Memory B cell (primary cell): ENCODE measurements around the gene NFAT5.
"Not testable (repeated sequence)": the region's sequence is repeated elsewhere in the genome, so short reads cannot be mapped to it uniquely, and the experiment has no call there.

Experiments
- ATAC-seq: fragments of 150-1000 bp; cut with Tn5 transposase; 2 replicates; pipeline ENCODE4 v1.10.0; 2021; ENCODE audit warnings: low read depth, mild to moderate bottlenecking, moderate library complexity
- DNase-seq, 2 donors: peaks; one replicate each; pipeline ENCODE4 v3.0.0; 2022; ENCODE audit warnings: low spot score in 2 of 2
- H3K27ac Mint-ChIP-seq: one replicate; pipeline ENCODE4 v1.8.0; 2022; ENCODE audit warnings: mild to moderate bottlenecking, moderate library complexity, mixed read lengths
- H3K27me3 Mint-ChIP-seq: one replicate; pipeline ENCODE4 v1.8.0; 2022; ENCODE audit warnings: mixed read lengths
- H3K36me3 Mint-ChIP-seq: one replicate; pipeline ENCODE4 v1.8.0; 2022; ENCODE audit warnings: mild to moderate bottlenecking, mixed read lengths
- H3K4me1 Mint-ChIP-seq: one replicate; pipeline ENCODE4 v1.8.0; 2022; ENCODE audit warnings: mixed read lengths
- H3K4me3 Mint-ChIP-seq: one replicate; pipeline ENCODE4 v1.8.0; 2022; ENCODE audit warnings: mild to moderate bottlenecking, moderate library complexity, mixed read lengths
- H3K9me3 Mint-ChIP-seq: one replicate; pipeline ENCODE4 v1.8.0; 2022; ENCODE audit warnings: mixed read lengths

Gene NFAT5

GRCh38 chr16:69565671-69566239, at the start of gene NFAT5:
Gene NFAT5, plus strand, starts transcription at chr16:69565966. Its CDS starts 336 bp downstream, at chr16:69566302.
- Mint-ChIP-seq H3K4me3 (peak within 1 kb of the TSS; percentile 95), H3K4me1 (peaks cover 22% of the 10 kb centered on the region), H3K9me3 (no peaks in the 10 kb centered on the region), H3K27me3 (no peaks in the 10 kb centered on the region), H3K36me3 (no peaks in the 10 kb centered on the region), H3K27ac (peak within 1 kb of the TSS; percentile 99)
- ATAC-seq (peak; percentile 52), DNase-seq (peak; percentile 98 to 100)

GRCh38 chr16:69517914-69518313, 47.9 kb upstream of the NFAT5 start:
- peaks cover 12% of the 10 kb centered on the region for H3K4me1 Mint-ChIP-seq
- not testable (repeated sequence) for ATAC-seq, H3K36me3 Mint-ChIP-seq, H3K4me3 Mint-ChIP-seq, H3K27me3 Mint-ChIP-seq, H3K27ac Mint-ChIP-seq, DNase-seq, H3K9me3 Mint-ChIP-seq

- Mint-ChIP-seq H3K9me3 (peaks cover 2% of the 10 kb centered on the region), H3K4me1 (no peaks in the 10 kb centered on the region), H3K4me3 (no peak overlapping the region), H3K27ac (no peak overlapping the region), H3K27me3 (no peaks in the 10 kb centered on the region), H3K36me3 (no peaks in the 10 kb centered on the region)
- ATAC-seq: no peak
- DNase-seq: no peak
Measured at GRCh38 chr16:69520413-69520799, 45.4 kb upstream of the NFAT5 start.

- no peak overlapping the region for H3K4me3 Mint-ChIP-seq
- DNase-seq (no peak), ATAC-seq (no peak)
- H3K9me3 Mint-ChIP-seq: peaks cover 2% of the 10 kb centered on the region
- H3K27ac Mint-ChIP-seq: no peak overlapping the region
- H3K36me3 Mint-ChIP-seq: no peaks in the 10 kb centered on the region
- H3K27me3 Mint-ChIP-seq: no peaks in the 10 kb centered on the region
- H3K4me1 Mint-ChIP-seq: no peaks in the 10 kb centered on the region
Measured at GRCh38 chr16:69520800-69521602, 44.8 kb upstream of the NFAT5 start.

GRCh38 chr16:69522041-69522578, 43.7 kb upstream of the NFAT5 start:
- Mint-ChIP-seq H3K36me3 (no peaks in the 10 kb centered on the region), H3K4me3 (no peak overlapping the region), H3K27ac (no peak overlapping the region), H3K27me3 (no peaks in the 10 kb centered on the region), H3K9me3 (peaks cover 2% of the 10 kb centered on the region), H3K4me1 (no peaks in the 10 kb centered on the region)
- DNase-seq (no peak), ATAC-seq (no peak)

- no peak overlapping the region for H3K4me3 Mint-ChIP-seq
- no peak overlapping the region for H3K27ac Mint-ChIP-seq
- H3K36me3 Mint-ChIP-seq: no peaks in the 10 kb centered on the region
- no peak for DNase-seq
- H3K4me1 Mint-ChIP-seq: no peaks in the 10 kb centered on the region
- H3K27me3 Mint-ChIP-seq: no peaks in the 10 kb centered on the region
- H3K9me3 Mint-ChIP-seq: peaks cover 2% of the 10 kb centered on the region
- ATAC-seq: peak; percentile 21
Measured at GRCh38 chr16:69522732-69523404, 42.9 kb upstream of the NFAT5 start.

- no peak overlapping the region for H3K27ac Mint-ChIP-seq
Measured at GRCh38 chr16:69523566-69524305, 42.0 kb upstream of the NFAT5 start.

GRCh38 chr16:69526831-69527655, 38.7 kb upstream of the NFAT5 start:
- Mint-ChIP-seq H3K4me1 (peaks cover 6% of the 10 kb centered on the region), H3K9me3 (peaks cover 2% of the 10 kb centered on the region), H3K4me3 (no peak overlapping the region), H3K36me3 (peaks cover 2% of the 10 kb centered on the region), H3K27ac (no peak overlapping the region), H3K27me3 (no peaks in the 10 kb centered on the region)
- DNase-seq: no peak
- ATAC-seq: no peak

More at GRCh38 chr16:69523566-69524305, 42.0 kb upstream of the NFAT5 start:
- Mint-ChIP-seq H3K27me3 (no peaks in the 10 kb centered on the region), H3K4me3 (no peak overlapping the region), H3K9me3 (peaks cover 2% of the 10 kb centered on the region), H3K36me3 (no peaks in the 10 kb centered on the region), H3K4me1 (no peaks in the 10 kb centered on the region)
- ATAC-seq: no peak
- DNase-seq: no peak

- DNase-seq (no peak), ATAC-seq (no peak)
- peaks cover 8% of the 10 kb centered on the region for H3K4me1 Mint-ChIP-seq
- peaks cover 2% of the 10 kb centered on the region for H3K27me3 Mint-ChIP-seq
- no peak overlapping the region for H3K4me3 Mint-ChIP-seq
- H3K9me3 Mint-ChIP-seq: no peaks in the 10 kb centered on the region
- no peak overlapping the region for H3K27ac Mint-ChIP-seq
- H3K36me3 Mint-ChIP-seq: peaks cover 2% of the 10 kb centered on the region
Measured at GRCh38 chr16:69531988-69532387, 33.8 kb upstream of the NFAT5 start.

- Mint-ChIP-seq H3K9me3 (no peaks in the 10 kb centered on the region), H3K27ac (no peak overlapping the region), H3K4me1 (peaks cover 14% of the 10 kb centered on the region), H3K4me3 (no peak overlapping the region), H3K36me3 (peaks cover 2% of the 10 kb centered on the region), H3K27me3 (peaks cover 2% of the 10 kb centered on the region)
- DNase-seq (no peak), ATAC-seq (no peak)
Measured at GRCh38 chr16:69532641-69533455, 32.9 kb upstream of the NFAT5 start.

GRCh38 chr16:69534720-69535119, 31.0 kb upstream of the NFAT5 start:
- no peak for DNase-seq
- peaks cover 2% of the 10 kb centered on the region for H3K27me3 Mint-ChIP-seq

GRCh38 chr16:69535123-69536050, 30.4 kb upstream of the NFAT5 start:
- no peak for ATAC-seq
- Mint-ChIP-seq H3K27ac (no peak overlapping the region), H3K36me3 (peaks cover under 1% of the 10 kb centered on the region), H3K27me3 (peaks cover 2% of the 10 kb centered on the region), H3K4me1 (peaks cover 15% of the 10 kb centered on the region), H3K9me3 (no peaks in the 10 kb centered on the region), H3K4me3 (no peak overlapping the region)
- no peak for DNase-seq

More at GRCh38 chr16:69534720-69535119, 31.0 kb upstream of the NFAT5 start:
- H3K4me1 Mint-ChIP-seq: peaks cover 15% of the 10 kb centered on the region
- peaks cover 2% of the 10 kb centered on the region for H3K36me3 Mint-ChIP-seq
- ATAC-seq: no peak
- H3K27ac Mint-ChIP-seq: no peak overlapping the region
- H3K9me3 Mint-ChIP-seq: no peaks in the 10 kb centered on the region
- no peak overlapping the region for H3K4me3 Mint-ChIP-seq
